ENCODE measurements around the gene PTPN11.
A peak's percentile ranks its signal among the peaks of the same experiment; 100 is the strongest.
"Not testable (repeated sequence)": the region's sequence is repeated elsewhere in the genome, so short reads cannot be mapped to it uniquely, and the experiment has no call there.

PTPN11 gene

GRCh38 chr12:112401054-112401453 lies 17.7 kb upstream of the PTPN11 start:
- TF ChIP-seq, protein P1, sequence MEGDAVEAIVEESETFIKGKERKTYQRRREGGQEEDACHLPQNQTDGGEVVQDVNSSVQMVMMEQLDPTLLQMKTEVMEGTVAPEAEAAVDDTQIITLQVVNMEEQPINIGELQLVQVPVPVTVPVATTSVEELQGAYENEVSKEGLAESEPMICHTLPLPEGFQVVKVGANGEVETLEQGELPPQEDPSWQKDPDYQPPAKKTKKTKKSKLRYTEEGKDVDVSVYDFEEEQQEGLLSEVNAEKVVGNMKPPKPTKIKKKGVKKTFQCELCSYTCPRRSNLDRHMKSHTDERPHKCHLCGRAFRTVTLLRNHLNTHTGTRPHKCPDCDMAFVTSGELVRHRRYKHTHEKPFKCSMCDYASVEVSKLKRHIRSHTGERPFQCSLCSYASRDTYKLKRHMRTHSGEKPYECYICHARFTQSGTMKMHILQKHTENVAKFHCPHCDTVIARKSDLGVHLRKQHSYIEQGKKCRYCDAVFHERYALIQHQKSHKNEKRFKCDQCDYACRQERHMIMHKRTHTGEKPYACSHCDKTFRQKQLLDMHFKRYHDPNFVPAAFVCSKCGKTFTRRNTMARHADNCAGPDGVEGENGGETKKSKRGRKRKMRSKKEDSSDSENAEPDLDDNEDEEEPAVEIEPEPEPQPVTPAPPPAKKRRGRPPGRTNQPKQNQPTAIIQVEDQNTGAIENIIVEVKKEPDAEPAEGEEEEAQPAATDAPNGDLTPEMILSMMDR (IDR thresholded peaks at IDR 0.05) = no peak
- no peaks in the 10 kb centered on the region for H3K27me3 ChIP-seq (ENCODE audit: control insufficient read depth, insufficient read depth, low read length)

DNA sequence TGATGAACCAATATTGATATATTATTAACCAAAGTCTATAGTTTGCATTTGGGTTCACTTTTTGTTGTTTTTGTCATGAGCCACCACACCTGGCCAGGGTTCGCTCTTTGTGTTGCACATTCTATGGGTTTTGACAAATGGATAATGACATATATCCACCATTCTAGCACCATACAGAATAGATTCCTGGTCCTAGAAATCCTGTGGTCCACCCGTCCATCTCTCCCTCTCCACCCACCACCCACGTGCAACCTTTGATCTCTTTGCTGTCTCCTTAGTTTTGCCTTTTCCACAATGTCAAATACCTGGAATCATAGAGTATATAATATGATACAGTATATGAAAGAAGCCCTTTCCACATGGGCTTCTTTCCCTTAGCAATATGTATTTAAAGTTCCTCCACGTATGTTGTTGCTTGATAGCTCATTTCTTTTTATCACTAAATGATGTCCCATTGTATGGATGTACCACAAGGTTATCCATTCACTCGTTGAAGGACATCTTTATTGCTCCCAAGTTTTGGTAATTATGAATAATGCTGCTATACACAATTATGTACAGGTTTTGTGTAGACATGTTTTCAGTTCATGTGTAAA lies 16.7 kb upstream of the PTPN11 start:
- H3K36me3 ChIP-seq (ENCODE audit: control insufficient read depth, insufficient read depth, low read length) = no peaks in the 10 kb centered on the region
- H3K27me3 ChIP-seq (ENCODE audit: control insufficient read depth, insufficient read depth, low read length) = no peaks in the 10 kb centered on the region
- no peak overlapping the region for H2AFZ ChIP-seq
- H3K9me3 ChIP-seq (ENCODE audit: control insufficient read depth, low read length) = no peaks in the 10 kb centered on the region
- no peaks in the 10 kb centered on the region for H3K79me2 ChIP-seq
- TF ChIP-seq, protein P1 (IDR thresholded peaks at IDR 0.05) = no peak
- no peak overlapping the region for H3K4me3 ChIP-seq (ENCODE audit: low read depth, low read length)
- H3K4me2 ChIP-seq (ENCODE audit: low read length) = no peak overlapping the region
- no peaks in the 10 kb centered on the region for H3K4me1 ChIP-seq
- no peak overlapping the region for H3K9ac ChIP-seq
- no peak overlapping the region for H3K27ac ChIP-seq

More at GRCh38 chr12:112401054-112401453, 17.7 kb upstream of the PTPN11 start:
- H3K4me3 ChIP-seq (ENCODE audit: low read depth, low read length) = no peak overlapping the region
- H3K9ac ChIP-seq = no peak overlapping the region
- H3K4me2 ChIP-seq (ENCODE audit: low read length) = no peak overlapping the region
- H3K9me3 ChIP-seq (ENCODE audit: control insufficient read depth, low read length) = no peaks in the 10 kb centered on the region
- no peak overlapping the region for H3K27ac ChIP-seq
- no peaks in the 10 kb centered on the region for H3K4me1 ChIP-seq
- no peaks in the 10 kb centered on the region for H3K36me3 ChIP-seq (ENCODE audit: control insufficient read depth, insufficient read depth, low read length)
- no peak overlapping the region for H2AFZ ChIP-seq
- no peaks in the 10 kb centered on the region for H3K79me2 ChIP-seq

DNA sequence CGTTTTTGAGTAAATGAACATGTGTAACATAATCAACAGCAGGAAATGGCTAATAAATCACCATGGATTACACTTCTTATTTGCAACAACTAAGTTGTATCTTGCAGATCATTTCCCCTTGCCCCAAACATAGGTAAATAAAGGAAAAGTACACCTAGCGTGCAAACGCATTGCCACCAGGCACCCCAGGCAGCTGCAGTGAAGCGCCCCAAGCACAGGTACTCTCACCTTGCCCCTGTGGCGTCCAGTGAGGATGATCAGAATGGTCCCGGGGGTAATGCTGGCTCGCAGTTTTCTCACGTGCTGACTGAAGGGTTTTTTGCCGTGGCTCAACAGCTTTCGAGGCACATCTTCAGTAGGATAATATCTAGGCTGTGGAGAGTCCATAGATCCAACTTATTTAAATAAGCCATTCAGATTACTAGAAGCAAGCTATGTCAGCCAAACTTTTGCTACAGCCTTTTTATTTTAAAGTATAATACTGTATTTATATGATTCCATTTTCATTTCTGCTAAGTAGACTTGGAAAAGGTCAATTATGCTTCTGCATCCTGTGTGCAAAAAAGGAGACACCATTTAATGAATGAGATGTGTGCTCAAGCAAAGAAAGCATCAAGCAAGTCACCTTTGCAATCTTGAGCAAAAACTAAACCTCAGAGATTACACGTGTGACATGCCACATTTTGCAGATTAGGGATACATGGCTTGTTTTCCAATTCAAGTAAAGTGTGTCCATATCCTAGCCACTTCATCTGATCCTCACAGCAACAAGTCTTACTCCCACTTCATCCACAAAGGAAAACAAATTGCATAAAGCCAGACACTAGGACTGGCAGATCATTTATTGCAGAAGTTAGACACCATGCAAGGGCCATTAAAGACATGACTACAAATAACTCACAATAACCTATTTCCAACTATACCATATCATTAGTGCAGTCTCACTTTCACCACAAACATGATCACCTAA lies 11.9 kb upstream of the PTPN11 start:
- Histone ChIP-seq H2AFZ (no peak overlapping the region), H3K4me2 (ENCODE audit: low read length) (no peak overlapping the region), H3K4me1 (peaks cover 3% of the 10 kb centered on the region), H3K9me3 (ENCODE audit: control insufficient read depth, low read length) (no peaks in the 10 kb centered on the region), H3K27ac (no peak overlapping the region), H3K27me3 (ENCODE audit: control insufficient read depth, insufficient read depth, low read length) (no peaks in the 10 kb centered on the region), H3K9ac (no peak overlapping the region), H3K4me3 (ENCODE audit: low read depth, low read length) (no peak overlapping the region), H3K79me2 (no peaks in the 10 kb centered on the region), H3K36me3 (ENCODE audit: control insufficient read depth, insufficient read depth, low read length) (no peaks in the 10 kb centered on the region)
- TF ChIP-seq, protein P1 (IDR thresholded peaks at IDR 0.05) = no peak

- H3K27ac ChIP-seq; H3K79me2 ChIP-seq; H3K9me3 ChIP-seq (ENCODE audit: control insufficient read depth, low read length); H3K9ac ChIP-seq; H3K4me3 ChIP-seq (ENCODE audit: low read depth, low read length); H3K27me3 ChIP-seq (ENCODE audit: control insufficient read depth, insufficient read depth, low read length); H2AFZ ChIP-seq; H3K36me3 ChIP-seq (ENCODE audit: control insufficient read depth, insufficient read depth, low read length); H3K4me2 ChIP-seq (ENCODE audit: low read length); H3K4me1 ChIP-seq: not testable (repeated sequence)
Measured at GRCh38 chr12:112407683-112408082, 11.1 kb upstream of the PTPN11 start.

DNA sequence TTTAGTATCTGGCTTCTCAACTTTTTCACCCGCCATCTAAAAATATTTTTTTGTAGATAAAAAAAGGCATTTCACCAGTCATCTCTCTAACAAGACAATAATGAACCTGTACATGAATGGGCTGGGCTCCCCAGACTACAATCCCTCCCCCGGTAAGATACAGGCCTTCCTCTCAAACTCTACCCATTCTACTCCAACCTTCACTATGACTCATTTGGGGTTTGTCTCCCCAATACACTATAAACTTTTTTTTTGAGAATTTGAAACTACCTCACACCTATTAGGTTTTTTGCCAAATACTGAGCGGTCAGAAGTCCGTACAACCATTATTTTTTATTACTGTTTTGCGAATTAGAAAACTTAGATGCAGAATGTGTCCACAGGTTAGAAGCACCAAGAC lies 10.1 kb upstream of the PTPN11 start:
- Histone ChIP-seq H3K9ac (peak overlapping the region; percentile 70), H3K36me3 (ENCODE audit: control insufficient read depth, insufficient read depth, low read length) (no peaks in the 10 kb centered on the region), H3K27ac (peak overlapping the region; percentile 89), H3K4me2 (ENCODE audit: low read length) (peak overlapping the region; percentile 98), H3K79me2 (no peaks in the 10 kb centered on the region), H3K4me1 (peaks cover 3% of the 10 kb centered on the region), H3K4me3 (ENCODE audit: low read depth, low read length) (peak overlapping the region; percentile 94), H3K9me3 (ENCODE audit: control insufficient read depth, low read length) (no peaks in the 10 kb centered on the region), H3K27me3 (ENCODE audit: control insufficient read depth, insufficient read depth, low read length) (no peaks in the 10 kb centered on the region), H2AFZ (peak overlapping the region; percentile 98)
- TF ChIP-seq, protein P1 (IDR thresholded peaks at IDR 0.05) = no peak

Measured in parathyroid adenoma (tissue), 2 donors.